GM15510 (cell line): ENCODE measurements around the gene SLC43A1.

Experiments
- POLR2A ChIP-seq: IDR thresholded peaks from 3 replicates; pipeline ENCODE4 v1.6.1; 2011; ENCODE audit warnings: borderline replicate concordance; ENCODE audit not compliant: insufficient read length; ENCODE audit errors: extremely low read depth

SLC43A1 gene

GRCh38 chr11:57530596-57531507, 15.3 kb upstream of the SLC43A1 start, which contains the start of gene TIMM10:
Gene TIMM10 (minus strand): TSS chr11:57530754. CDS start chr11:57530189, 565 bp downstream.
- peak; percentile 56 for TF ChIP-seq POLR2A

GRCh38 chr11:57530215-57530595, 14.7 kb upstream of the SLC43A1 start:
- TF ChIP-seq POLR2A = no peak

GRCh38 chr11:57529012-57529411, 13.5 kb upstream of the SLC43A1 start:
- TF ChIP-seq POLR2A = no peak

GRCh38 chr11:57527056-57527631, 11.6 kb upstream of the SLC43A1 start:
- no peak for TF ChIP-seq POLR2A

GRCh38 chr11:57523419-57523818, 7.9 kb upstream of the SLC43A1 start:
- TF ChIP-seq POLR2A = no peak

GRCh38 chr11:57521116-57521515, 5.6 kb upstream of the SLC43A1 start:
- TF ChIP-seq POLR2A = no peak

- TF ChIP-seq POLR2A = no peak
Measured at GRCh38 chr11:57516061-57516443, 550 bp upstream of the SLC43A1 start.

GRCh38 chr11:57514538-57515331, 767 bp downstream of the SLC43A1 start:
- peak; percentile 44 for TF ChIP-seq POLR2A

- no peak for TF ChIP-seq POLR2A
Measured at GRCh38 chr11:57513911-57514537, 1.5 kb downstream of the SLC43A1 start.

GRCh38 chr11:57513452-57513795, 2.1 kb downstream of the SLC43A1 start:
- no peak for TF ChIP-seq POLR2A

GRCh38 chr11:57512646-57513451, 2.7 kb downstream of the SLC43A1 start:
- no peak for TF ChIP-seq POLR2A

- TF ChIP-seq POLR2A = no peak
Measured at GRCh38 chr11:57511741-57512430, 3.6 kb downstream of the SLC43A1 start.

GRCh38 chr11:57508341-57509170, 6.9 kb downstream of the SLC43A1 start:
- no peak for TF ChIP-seq POLR2A

- TF ChIP-seq POLR2A = no peak
Measured at GRCh38 chr11:57506522-57506921, 9.0 kb downstream of the SLC43A1 start.
